GM12878 (cell line): ENCODE results near the gene FGD5. TPM values are rescaled to one million over a fixed set of nuclear protein-coding genes. Genes with fewer than 3 reads are reported as not detected.

Source experiments
- ATAC-seq: fragments of 200-7000 bp; cut with Tn5 transposase; 3 replicates; pipeline ENCODE4 v1.9.1; 2020; ENCODE audit warnings: mild to moderate bottlenecking, moderate library complexity
- BruUV-seq: library from RNA; stranded (reverse); fragments of 400-500 nt; replicated peaks from 2 replicates; lab custom pipeline; 2021; lab: Mats Ljungman, UMichigan
- CTCF ChIA-PET: fragments of 300-600 bp; sonication (Branson Sonifier 250); formaldehyde crosslinking; extraction: SDS; loops from one replicate; lab custom pipeline; 2021; ENCODE audit warnings: inconsistent platforms; lab: Yijun Ruan, JAX
- POLR2A ChIA-PET: fragments of 350-600 bp; formaldehyde crosslinking; extraction: SDS; loops from one replicate; lab custom pipeline; 2021; ENCODE audit warnings: inconsistent platforms; lab: Charles Lee
- RAD21 ChIA-PET: fragments of 300-600 bp; sonication (Branson Sonifier 250); formaldehyde crosslinking; loops from one replicate; lab custom pipeline; 2023; ENCODE audit warnings: antibody characterized with exemption; ENCODE audit not compliant: unreplicated experiment; lab: Charles Lee
- SMC1A ChIA-PET: fragments of 300-600 bp; sonication (Branson Sonifier 250); formaldehyde crosslinking; loops from one replicate; lab custom pipeline; 2023; ENCODE audit not compliant: unreplicated experiment, uncharacterized antibody; lab: Charles Lee
- DNase-seq: peaks from one replicate; pipeline ENCODE4 v3.0.0-alpha.2; 2011; ENCODE audit warnings: low read depth, low spot score
- FAIRE-seq: peaks from 3 replicates; lab custom pipeline; 2011; peaks lifted over from hg19 to GRCh38; lab: Jason Lieb, UNC
- H2AFZ ChIP-seq: 2 replicates; pipeline ENCODE4 v1.6.0; 2011; ENCODE audit warnings: low read depth, low read length, control low read depth; ENCODE audit not compliant: control insufficient read depth
- H3K27ac ChIP-seq: 2 replicates; pipeline ENCODE4 v1.5.1; 2011; ENCODE audit warnings: control low read depth; ENCODE audit not compliant: control insufficient read depth, insufficient read depth
- H3K27me3 ChIP-seq, 2 experiments: replicated peaks in 1 of 2; 2 replicates each; pipeline versions ENCODE4 v1.6.0 to v1.6.1; 2011; ENCODE audit warnings: low read length in 1 of 2; ENCODE audit not compliant: control insufficient read depth in 2 of 2, insufficient read depth in 2 of 2
- H3K36me3 ChIP-seq, 2 experiments: 2 replicates each; pipeline ENCODE4 v1.5.1; 2011; ENCODE audit warnings: low read length in 1 of 2; ENCODE audit not compliant: control insufficient read depth in 2 of 2, insufficient read depth in 2 of 2
- H3K4me1 ChIP-seq: 2 replicates; pipeline ENCODE4 v1.6.1; 2011; ENCODE audit warnings: mild to moderate bottlenecking, low read length, moderate library complexity, mixed read lengths; ENCODE audit not compliant: control insufficient read depth, insufficient read depth
- H3K4me2 ChIP-seq: 2 replicates; pipeline ENCODE4 v1.6.0; 2011; ENCODE audit warnings: control low read depth; ENCODE audit not compliant: control insufficient read depth, insufficient read depth
- H3K4me3 ChIP-seq: fragments of 200-600 bp; sonication (generic); 2 replicates; pipeline ENCODE4 v1.5.1; 2016
- H3K79me2 ChIP-seq: 2 replicates; pipeline ENCODE4 v1.6.0; 2011; ENCODE audit warnings: low read length; ENCODE audit not compliant: control insufficient read depth, insufficient read depth
- H3K9ac ChIP-seq: 2 replicates; pipeline ENCODE4 v1.8.0; 2011; ENCODE audit warnings: low read length, control low read depth, mixed read lengths; ENCODE audit not compliant: control insufficient read depth, insufficient read depth
- H3K9me3 ChIP-seq: replicated peaks from 3 replicates; pipeline ENCODE4 v1.5.1; 2011; ENCODE audit warnings: mild to moderate bottlenecking, low read length; ENCODE audit not compliant: control insufficient read depth, insufficient read depth
- H4K20me1 ChIP-seq: 2 replicates; pipeline ENCODE4 v1.6.0; 2011; ENCODE audit not compliant: control insufficient read depth, insufficient read depth
- ASH2L ChIP-seq: fragments of 300-600, 200-600 bp; sonication (generic); IDR thresholded peaks from 2 replicates; pipeline ENCODE4 v1.6.1; 2017; ENCODE audit warnings: low read depth, mild to moderate bottlenecking, borderline replicate concordance
- HDAC2 ChIP-seq: fragments of 200-600 bp; sonication (generic); IDR thresholded peaks from 2 replicates; pipeline ENCODE4 v1.6.1; 2017
- MYC ChIP-seq: IDR thresholded peaks from 2 replicates; pipeline ENCODE4 v1.6.1; 2011; ENCODE audit warnings: mild to moderate bottlenecking, low read length, moderate library complexity, inconsistent platforms; ENCODE audit not compliant: insufficient read depth, insufficient replicate concordance, insufficient read length, severe bottlenecking
- NBN ChIP-seq: fragments of 450-650 bp; IDR thresholded peaks from 2 replicates; pipeline ENCODE4 v1.6.1; 2016
- NFYB ChIP-seq: IDR thresholded peaks from 2 replicates; pipeline ENCODE4 v1.6.1; 2011; ENCODE audit warnings: low read depth, mild to moderate bottlenecking, low read length, improper control_type of control experiment, moderate library complexity; ENCODE audit not compliant: insufficient read depth
- RBBP5 ChIP-seq: fragments of 200-600 bp; sonication (generic); conservative IDR thresholded peaks from 2 replicates; pipeline ENCODE4 v1.6.1; 2016
- RUNX3 ChIP-seq: IDR thresholded peaks from 2 replicates; pipeline ENCODE4 v1.6.1; 2012; ENCODE audit warnings: low read length, inconsistent platforms
- SMAD1 ChIP-seq: fragments of 450-650 bp; IDR thresholded peaks from 2 replicates; pipeline ENCODE4 v1.6.1; 2018; ENCODE audit warnings: mild to moderate bottlenecking, low read depth; ENCODE audit not compliant: partially characterized antibody
- SMAD5 ChIP-seq: IDR thresholded peaks from 2 replicates; pipeline ENCODE4 v1.6.1; 2016; ENCODE audit warnings: antibody characterized with exemption, low read depth
- SUZ12 ChIP-seq: fragments of 200-600 bp; sonication (generic); IDR thresholded peaks from one replicate; pipeline ENCODE4 v1.6.1; 2018; ENCODE audit warnings: antibody characterized with exemption, mild to moderate bottlenecking; ENCODE audit not compliant: unreplicated experiment
- USF1 ChIP-seq: IDR thresholded peaks from 2 replicates; pipeline ENCODE4 v1.6.1; 2011; ENCODE audit warnings: borderline replicate concordance, low read depth, mild to moderate bottlenecking, moderate library complexity, mixed read lengths, low read length; ENCODE audit not compliant: insufficient read depth; ENCODE audit errors: extremely low read length
- YY1 ChIP-seq: IDR thresholded peaks from 2 replicates; pipeline ENCODE4 v1.6.1; 2011; ENCODE audit warnings: low read depth, mild to moderate bottlenecking, low read length
- WGBS: methylation state at CpG from one replicate; pipeline ENCODE4 v1.1.6; 2016; ENCODE audit warnings: low lambda C conversion rate; ENCODE audit not compliant: insufficient replicate concordance, insufficient coverage; ENCODE audit errors: missing lambda C conversion rate; 5-methylcytosine and 5-hydroxymethylcytosine counted together
- in situ Hi-C: fragments of 300-500 bp; cut with MboI; formaldehyde crosslinking; loops from 9 replicates; pipeline ENCODE4 v1.14.3; 2018; ENCODE audit warnings: mixed read lengths
- intact Hi-C: fragments of 100-400 bp; cut with micrococcal nuclease; formaldehyde crosslinking; loops from one replicate; pipeline ENCODE4 v1.14.2; 2022; ENCODE audit not compliant: unreplicated experiment
- polyA plus RNA-seq, 11 experiments: library from polyadenylated mRNA; depleted of rRNA in 4 of 11; unstranded in 6 of 11; stranded (reverse) in 5 of 11; fragments of >200 nt; fragmentation: Nextera tagmentation in 4 of 11; fragmentation: Illumina TruSeq in 1 of 11; extraction: Ambion mirVana in 4 of 11; extraction: Trizol in 1 of 11; gene quantifications; 1 replicate in 1 of 11; 2 replicates in 10 of 11; pipeline versions ENCODE4 v1.2.1 to v1.2.3, GENCODE V29; 2011 to 2016; ENCODE audit warnings: inconsistent platforms in 2 of 11, missing spikeins in 2 of 11, low read depth in 1 of 11
- total RNA-seq, 4 experiments: library from RNA; depleted of rRNA in 3 of 4; stranded (reverse); fragments of >200 nt in 3 of 4; fragmentation: Illumina TruSeq in 1 of 4; extraction: Trizol in 1 of 4; gene quantifications; 2 replicates each; pipeline versions ENCODE4 v1.2.1 to v1.2.3, GENCODE V29; 2013 to 2021

FGD5 gene
- total and polyA plus RNA-seq, 10 of the 15 experiments (the other 5 are each of a cell fraction or from before 2014, with no cell fraction given): 0.03 to 0.13 (median 0.11) TPM; not detected in 3

DNA sequence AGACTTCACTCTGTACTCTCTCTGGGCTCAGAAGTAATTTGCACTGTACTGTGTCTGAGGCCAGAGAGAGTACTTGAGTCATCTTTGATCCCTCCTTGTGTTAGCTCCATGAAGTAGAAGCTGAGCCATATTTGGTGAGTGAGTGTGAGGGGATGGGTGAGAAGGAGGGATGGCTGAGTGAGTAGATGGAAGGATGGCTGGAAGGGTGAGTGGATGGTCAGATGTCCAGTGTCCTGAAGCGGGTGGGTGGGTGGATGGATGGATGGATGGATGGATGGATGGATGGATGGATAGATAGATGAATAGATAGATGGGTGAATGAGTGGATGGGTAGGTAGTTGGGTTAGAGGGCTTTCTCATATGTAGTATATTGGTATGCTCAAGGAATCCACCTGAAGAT lies 39.3 kb downstream of the FGD5 start:
- ChIA-PET SMC1A (no interaction called here), POLR2A (no interaction called here), CTCF (interaction anchor here (1.0 kb wide), 1 partner anchor 664 kb away, joined by 3 read pairs; no protein-coding TSS in a partner anchor), RAD21 (interaction anchor here (0.9 to 1.5 kb wide), 2 partner anchors 64 to 71 kb away, joined by 3 read pairs; no protein-coding TSS in a partner anchor)
- ATAC-seq (no peak), FAIRE-seq (no peak), DNase-seq (no peak)
- no peak overlapping the region for H3K27ac ChIP-seq
- H2AFZ ChIP-seq: no peak overlapping the region
- TF ChIP-seq SMAD1 (no peak), YY1 (no peak), RBBP5 (no peak), NFYB (no peak), ASH2L (no peak), SMAD5 (no peak), HDAC2 (no peak), USF1 (no peak), RUNX3 (no peak), MYC (no peak), NBN (no peak), SUZ12 (no peak)
- no peaks in the 10 kb centered on the region for H3K36me3 ChIP-seq
- no peak overlapping the region for H3K4me2 ChIP-seq
- intact Hi-C loops: no loop called here
- no TSS peak for BruUV-seq
- H3K79me2 ChIP-seq: no peaks in the 10 kb centered on the region
- WGBS: 0% methylated on average over 1 of the region's 1 CpG
- H3K9ac ChIP-seq: no peak overlapping the region
- no peak overlapping the region for H3K4me3 ChIP-seq
- peaks cover 0 to 3% of the 10 kb centered on the region in 2 experiments; a peak in 2 of 4 replicates for H3K27me3 ChIP-seq
- H3K4me1 ChIP-seq: no peaks in the 10 kb centered on the region
- no peaks in the 10 kb centered on the region for H4K20me1 ChIP-seq
- H3K9me3 ChIP-seq: no peaks in the 10 kb centered on the region
- in situ Hi-C loops: no loop called here
